GM18502 (cell line): ENCODE data around the gene GRID1.
A peak's percentile ranks its signal among the peaks of the same experiment; 100 is the strongest.
"Not testable (repeated sequence)": the region's sequence is repeated elsewhere in the genome, so short reads cannot be mapped to it uniquely, and the experiment has no call there.

ENCODE experiments used
- ATAC-seq: cut with Tn5 transposase; IDR thresholded peaks from one replicate; pipeline ENCODE4 v1.9.1; 2021; ENCODE audit warnings: mild to moderate bottlenecking; ENCODE audit not compliant: unreplicated experiment, poor library complexity

Gene GRID1

GRCh38 chr10:85847085-85847484 is 519.5 kb downstream of the GRID1 start:
- no peak for ATAC-seq

DNA sequence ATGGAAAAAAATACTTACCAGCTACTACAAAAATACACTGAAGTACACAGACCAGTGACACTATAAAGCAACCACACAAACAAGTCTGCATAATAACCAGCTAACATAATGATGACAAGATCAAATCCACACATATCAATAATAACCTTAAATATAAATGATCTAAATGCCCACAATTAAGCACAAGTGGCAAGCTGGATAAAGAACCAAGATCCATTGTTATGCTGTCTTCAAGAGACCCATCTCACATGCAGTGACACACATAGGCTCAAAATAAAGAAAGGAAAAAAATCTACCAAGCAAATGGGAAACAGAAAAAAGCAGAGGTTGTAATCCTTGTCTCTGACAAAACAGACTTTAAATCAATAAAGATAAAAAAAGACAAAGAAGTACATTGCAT is 527.9 kb downstream of the GRID1 start:
- not testable (repeated sequence) for ATAC-seq

DNA sequence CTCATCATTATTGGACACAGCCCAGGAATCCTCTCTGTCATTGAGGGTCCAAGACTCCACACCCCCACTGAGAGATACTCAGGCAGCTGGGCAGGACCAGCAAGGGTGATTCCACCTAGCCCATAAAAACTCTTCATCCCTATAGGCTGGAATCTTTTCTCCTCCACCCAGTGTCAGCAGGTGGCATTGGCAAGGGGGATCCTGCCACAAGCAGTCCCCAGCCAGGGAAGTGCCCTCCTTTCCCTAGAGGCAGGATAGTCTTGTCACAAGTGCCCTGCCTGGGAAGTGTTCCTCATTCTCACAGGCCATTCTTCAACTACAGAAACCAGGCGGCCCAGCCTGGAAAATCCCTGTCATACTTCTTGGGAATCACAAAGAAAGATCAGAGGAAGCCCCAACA is 533.6 kb downstream of the GRID1 start:
- ATAC-seq = no peak

GRCh38 chr10:85831422-85831821 is 535.2 kb downstream of the GRID1 start:
- ATAC-seq = no peak

DNA sequence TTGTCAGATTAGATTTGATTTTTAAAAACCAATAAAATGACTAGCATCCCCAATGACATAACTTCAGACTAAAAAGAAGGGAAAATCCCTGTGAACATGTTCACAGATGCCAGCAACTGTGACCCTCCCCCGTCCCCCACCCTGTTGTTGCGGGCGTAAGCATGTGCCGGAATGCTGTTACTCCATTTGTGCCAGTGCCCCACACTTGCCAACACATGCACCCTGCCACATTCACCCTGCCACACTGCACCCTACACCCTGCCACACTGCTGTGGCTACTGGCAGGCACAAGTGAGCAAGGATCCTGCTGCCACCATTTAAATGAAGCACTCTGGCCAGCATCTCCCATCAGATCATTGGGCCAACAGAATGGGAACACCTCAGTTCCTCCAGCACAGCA is 540.2 kb downstream of the GRID1 start:
- no peak for ATAC-seq

DNA sequence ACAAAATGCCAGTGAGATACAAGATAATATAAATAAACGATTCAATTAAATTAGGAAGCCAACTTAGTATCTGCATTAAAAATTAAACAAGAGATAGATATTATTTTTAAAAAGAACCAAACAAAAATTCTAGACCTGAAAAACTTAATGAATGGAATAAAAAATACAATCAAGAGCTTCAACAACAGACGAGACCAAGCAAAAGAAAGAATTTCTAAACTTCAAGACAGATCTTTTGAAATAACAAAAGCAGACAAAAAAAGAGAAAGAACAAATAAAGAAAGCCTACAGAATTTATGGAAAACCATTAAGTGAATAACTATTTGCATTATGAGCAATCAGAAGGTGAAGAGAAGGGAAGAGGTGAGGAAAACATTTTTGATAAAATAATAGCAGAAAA is 555.2 kb downstream of the GRID1 start:
- ATAC-seq = no peak

GRCh38 chr10:85810674-85811073 is 555.9 kb downstream of the GRID1 start:
- ATAC-seq = no peak

- no peak for ATAC-seq
Observed at GRCh38 chr10:85795460-85795859, 571.1 kb downstream of the GRID1 start.

DNA sequence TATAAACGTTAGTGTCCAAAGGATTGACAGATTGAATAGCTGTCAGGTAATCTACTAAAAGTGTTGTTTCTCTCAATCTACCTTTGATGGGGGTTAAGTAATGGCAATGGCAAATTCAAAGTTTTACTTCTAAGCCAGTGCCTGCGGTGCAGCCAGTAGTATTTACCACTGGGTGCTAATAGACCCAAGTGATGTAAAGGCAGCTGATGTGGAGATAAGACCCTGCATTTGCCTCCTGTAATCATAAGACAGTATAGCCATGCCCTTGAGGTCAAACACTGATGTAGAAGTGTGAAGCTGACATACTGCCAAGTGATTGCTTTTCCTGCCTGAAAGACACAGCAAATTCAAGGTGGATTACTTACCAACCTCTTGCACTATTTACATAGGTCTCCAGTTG is 572.0 kb downstream of the GRID1 start:
- ATAC-seq = no peak

DNA sequence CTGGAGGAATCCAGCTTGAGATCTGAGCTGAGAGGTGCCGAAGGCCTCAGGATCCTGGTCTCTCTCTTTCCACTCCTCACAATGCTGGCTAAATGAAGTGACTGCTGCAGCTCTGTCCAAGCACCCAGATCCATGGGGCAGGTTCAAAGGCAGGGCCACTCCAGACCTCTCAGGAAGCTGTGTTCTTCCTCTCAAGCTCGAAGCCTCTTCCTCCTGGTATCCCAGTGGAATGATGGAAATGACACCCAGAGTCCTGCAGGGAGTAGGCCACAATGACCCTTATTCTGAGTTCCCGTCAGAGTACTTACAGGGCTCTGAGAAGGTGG is 574.1 kb downstream of the GRID1 start:
- ATAC-seq = no peak

DNA sequence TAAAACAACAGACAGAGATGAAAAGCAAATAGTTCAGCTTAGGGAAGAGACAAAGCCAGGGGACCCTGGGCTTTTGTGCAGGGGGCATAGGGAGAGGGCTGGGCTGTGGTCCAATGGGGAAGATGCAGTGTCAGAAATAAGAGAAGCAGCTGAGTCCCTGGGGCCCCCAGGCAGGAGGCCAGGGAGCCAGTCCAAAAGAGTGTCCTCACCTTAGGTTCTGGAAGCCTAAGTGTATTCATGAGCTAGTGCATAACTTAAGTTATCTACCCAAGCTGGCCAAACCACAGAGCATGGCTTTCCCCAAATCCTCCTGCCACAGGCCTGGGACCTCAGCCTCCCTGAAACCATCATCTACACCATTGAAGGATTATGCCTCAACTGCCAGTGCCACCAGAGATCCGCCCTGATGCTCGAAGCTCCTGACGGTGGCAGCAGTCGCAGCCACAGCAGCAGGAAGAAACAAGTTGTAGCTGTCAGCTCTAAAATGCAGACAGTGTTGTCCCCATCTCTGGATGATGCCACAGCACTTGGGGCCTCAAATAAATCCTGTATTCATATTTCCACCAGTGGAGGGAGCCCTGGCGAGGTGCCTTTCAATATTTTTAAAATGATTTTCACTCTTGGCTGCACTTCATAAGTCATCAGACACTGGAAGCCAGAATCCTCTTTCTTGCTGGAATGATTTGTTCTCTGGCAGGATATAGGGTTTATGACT is 574.6 kb downstream of the GRID1 start:
- ATAC-seq = no peak

DNA sequence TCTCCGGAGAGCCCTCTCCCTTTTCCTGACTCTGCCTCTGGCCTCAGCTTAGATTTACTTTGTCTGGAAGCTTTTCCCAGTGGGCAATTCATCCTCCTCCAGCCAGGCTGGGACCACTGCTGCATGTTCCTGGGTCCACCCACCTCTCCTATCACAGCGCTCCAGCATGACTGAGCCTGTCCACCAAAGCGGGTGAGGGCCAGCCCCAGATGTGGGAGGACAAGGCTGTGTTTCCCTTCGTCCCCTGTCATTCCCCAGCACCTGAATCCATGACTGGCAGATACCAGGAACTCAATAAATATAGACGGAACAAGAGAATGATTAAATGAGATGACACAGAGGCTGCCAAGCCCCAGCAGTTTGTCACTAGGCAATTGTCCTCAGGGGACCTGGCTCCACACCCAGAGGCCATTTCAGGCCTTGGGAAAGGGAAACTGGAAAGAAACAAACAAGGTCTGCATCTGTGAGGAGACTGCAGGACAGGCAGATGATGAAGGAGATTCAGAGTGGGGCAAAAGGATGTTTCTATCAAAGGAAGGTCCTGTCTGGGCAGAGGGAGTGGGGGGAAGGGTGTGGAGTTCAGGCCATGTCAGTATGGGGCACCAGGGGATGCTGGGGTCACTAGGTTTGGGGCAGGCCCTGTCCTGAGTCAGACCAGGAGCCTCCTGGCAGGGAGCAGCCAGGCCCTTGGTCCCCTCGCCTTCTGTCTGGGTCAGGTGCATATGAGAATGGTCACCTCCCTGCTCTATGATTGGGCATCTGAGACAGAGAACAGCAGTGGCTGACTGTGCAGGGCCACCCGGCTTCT is 576.4 kb downstream of the GRID1 start:
- ATAC-seq = no peak

GRCh38 chr10:85789125-85789524 is 577.5 kb downstream of the GRID1 start:
- no peak for ATAC-seq

GRCh38 chr10:85788570-85788969 is 578.0 kb downstream of the GRID1 start:
- ATAC-seq = no peak

DNA sequence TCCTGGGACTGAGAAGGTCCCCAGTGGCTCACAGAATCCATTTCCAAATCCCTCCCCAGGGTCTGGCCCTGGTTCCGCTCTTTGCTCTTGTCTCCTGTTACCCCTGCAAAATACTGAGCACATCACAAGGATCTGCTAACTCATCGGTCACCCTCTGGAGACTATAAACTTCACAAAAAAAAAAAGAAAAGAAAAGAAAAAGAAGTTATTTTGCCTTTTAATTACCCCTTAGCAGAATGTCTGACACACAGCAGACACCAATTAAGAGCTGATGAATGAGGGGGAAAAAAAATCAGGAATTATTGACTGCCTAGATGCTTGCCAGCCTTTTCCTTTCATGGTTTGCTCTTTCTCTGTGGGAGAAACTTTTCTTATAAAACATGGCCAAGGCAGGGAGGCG is 578.7 kb downstream of the GRID1 start:
- no peak for ATAC-seq

- ATAC-seq = no peak
Observed at GRCh38 chr10:85787393-85787792, 579.2 kb downstream of the GRID1 start.

DNA sequence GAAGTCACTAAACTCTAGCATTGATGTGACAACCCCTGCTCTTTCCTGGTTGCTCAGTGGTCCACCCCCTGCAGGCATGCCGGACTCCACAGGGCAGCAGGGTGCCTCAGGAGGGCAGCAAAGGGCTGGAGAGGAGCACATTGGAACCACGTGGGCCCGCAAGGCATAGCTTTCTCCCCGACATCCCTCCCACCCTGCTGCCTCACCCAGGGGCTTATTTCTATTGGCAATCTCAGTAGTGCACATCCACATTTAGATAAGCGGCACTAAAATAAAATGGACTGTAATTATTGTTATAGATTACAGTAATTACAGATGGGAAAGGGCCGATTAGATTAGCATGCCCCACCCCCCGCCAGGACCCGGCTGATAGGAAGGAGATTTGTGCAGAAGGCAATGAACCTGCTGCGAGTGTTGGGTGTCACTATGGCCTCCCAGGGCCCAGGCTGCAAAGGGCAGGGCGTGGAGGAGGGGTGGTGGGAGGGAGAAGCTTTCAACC is 580.1 kb downstream of the GRID1 start:
- ATAC-seq = peak; percentile 43

DNA sequence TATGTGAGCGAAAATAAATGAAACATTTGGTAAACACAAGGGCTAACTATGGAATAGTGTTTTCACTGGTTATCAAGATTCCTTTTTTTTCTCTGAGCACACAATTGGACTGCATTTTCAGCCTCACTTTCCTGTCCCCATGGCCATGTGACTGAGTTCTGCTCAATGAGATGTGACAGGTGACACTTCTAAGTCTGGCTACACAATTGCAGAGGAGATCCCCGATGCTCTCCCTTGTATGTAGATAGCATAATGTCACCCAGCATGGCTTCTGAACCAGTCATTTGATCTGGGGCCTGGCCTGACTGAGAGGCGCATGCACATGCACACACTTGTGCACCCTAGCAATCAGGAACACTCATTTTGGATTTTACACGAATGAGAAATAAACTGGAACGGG is 581.8 kb downstream of the GRID1 start:
- no peak for ATAC-seq

- no peak for ATAC-seq
Observed at GRCh38 chr10:85781404-85781803, 585.2 kb downstream of the GRID1 start.

- no peak for ATAC-seq
Observed at GRCh38 chr10:85778074-85778473, 588.5 kb downstream of the GRID1 start.

DNA sequence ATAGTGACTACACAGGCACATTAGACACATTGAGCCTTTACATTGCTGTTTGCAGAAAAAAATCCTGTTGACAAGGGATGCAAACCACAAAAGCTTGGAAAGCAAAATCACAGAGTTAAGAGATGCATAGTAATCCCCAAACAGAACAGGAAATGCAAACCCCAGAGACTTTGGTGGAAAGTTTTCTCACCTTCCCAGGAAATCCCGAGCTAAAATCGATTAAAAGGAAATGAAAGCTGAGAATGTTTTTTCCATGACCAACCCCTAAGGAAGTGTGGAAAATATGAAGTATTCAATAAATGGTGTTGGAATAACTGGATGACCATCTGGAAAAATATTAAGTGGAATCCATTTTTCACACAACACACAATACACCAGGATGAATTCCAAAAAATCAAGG is 598.7 kb downstream of the GRID1 start:
- ATAC-seq = no peak

DNA sequence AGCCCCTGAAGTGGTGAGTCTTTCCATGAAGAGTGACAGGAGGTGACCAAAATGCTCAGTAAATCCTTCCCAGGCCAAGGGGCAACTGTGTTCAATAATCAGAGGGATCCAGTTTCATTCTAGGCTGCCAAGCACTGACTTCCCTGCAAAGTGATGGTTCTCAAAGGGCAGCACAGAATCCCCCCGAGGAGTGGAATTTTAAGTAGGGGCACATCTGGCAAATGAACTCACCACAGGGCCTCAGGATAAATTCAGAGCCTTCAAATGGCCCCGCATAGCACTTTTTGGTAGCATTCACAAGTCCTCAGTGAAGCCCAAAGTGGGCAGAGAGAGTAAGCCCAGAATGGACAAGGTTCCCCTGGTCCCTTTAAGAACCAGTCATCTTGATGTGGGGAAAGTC is 602.5 kb downstream of the GRID1 start:
- no peak for ATAC-seq
